Heart left ventricle (tissue), 13 donors: ENCODE data around the gene BICC1.

Experiments
- CTCF ChIP-seq, 12 donors: fragments of 200-600 bp; sonication (generic) in 4 of 12; IDR thresholded peaks; one replicate each; pipeline versions ENCODE4 v1.5.0 to v1.8.0; 2018 to 2022; ENCODE audit warnings: antibody characterized with exemption in 12 of 12, mild to moderate bottlenecking in 5 of 12
- POLR2A ChIP-seq, 2 donors: fragments of 450-650 bp; IDR thresholded peaks; one replicate each; pipeline ENCODE4 v1.6.1; 2017; ENCODE audit warnings: antibody characterized with exemption in 2 of 2, mild to moderate bottlenecking in 2 of 2, moderate library complexity in 2 of 2
- donor health status: ischemic (EF 13 %, LVEDD 7.1; RV severe dilation, severe dysfunction).
- donor health status: DM: no; HTN: yes; CAD: no.
- donor health status: DM: no; HTN: no; CAD: no.
- donor health status: ischemic (EF 25% LVEDD 6.9; RV normal size, moderate dysfunction).
- donor health status: ischemic (EF 25% LVEDD 5.7; RV mildly dilated, moderate dysfunction).
- donor health status: ischemic (EF 35%, LVEDD 5.7; RV mildly dilated, moderate dysfunction).
- donor health status: nonischemic (EF 11% LVEDD 7.7; RV severe dilation, severe dysfunction).
- donor health status: DM: yes; HTN: yes; CAD: no.
- donor health status: PGD.
- donor health status: ischemic (EF 29% LVEDD 5.4; RV normal size, mild dysfunction).
- donor health status: nonischemic (EF 23%, LVEDD 6.1; RV moderate dilation, normal function).

GRCh38 chr10:58696736-58697135 lies 184.1 kb downstream of the BICC1 start:
- no peak for TF ChIP-seq CTCF (IDR thresholded peaks at IDR 0.05)
- TF ChIP-seq POLR2A (IDR thresholded peaks at IDR 0.05), result no peak
